ENCODE data around the gene TFF1. TPM values are rescaled to one million over a fixed set of nuclear protein-coding genes. Genes with fewer than 3 reads are reported as not detected.
A peak's percentile ranks its signal among the peaks of the same experiment; 100 is the strongest.

TFF1 gene
- total RNA-seq, 2 experiments from 2014 or later: not detected

DNA sequence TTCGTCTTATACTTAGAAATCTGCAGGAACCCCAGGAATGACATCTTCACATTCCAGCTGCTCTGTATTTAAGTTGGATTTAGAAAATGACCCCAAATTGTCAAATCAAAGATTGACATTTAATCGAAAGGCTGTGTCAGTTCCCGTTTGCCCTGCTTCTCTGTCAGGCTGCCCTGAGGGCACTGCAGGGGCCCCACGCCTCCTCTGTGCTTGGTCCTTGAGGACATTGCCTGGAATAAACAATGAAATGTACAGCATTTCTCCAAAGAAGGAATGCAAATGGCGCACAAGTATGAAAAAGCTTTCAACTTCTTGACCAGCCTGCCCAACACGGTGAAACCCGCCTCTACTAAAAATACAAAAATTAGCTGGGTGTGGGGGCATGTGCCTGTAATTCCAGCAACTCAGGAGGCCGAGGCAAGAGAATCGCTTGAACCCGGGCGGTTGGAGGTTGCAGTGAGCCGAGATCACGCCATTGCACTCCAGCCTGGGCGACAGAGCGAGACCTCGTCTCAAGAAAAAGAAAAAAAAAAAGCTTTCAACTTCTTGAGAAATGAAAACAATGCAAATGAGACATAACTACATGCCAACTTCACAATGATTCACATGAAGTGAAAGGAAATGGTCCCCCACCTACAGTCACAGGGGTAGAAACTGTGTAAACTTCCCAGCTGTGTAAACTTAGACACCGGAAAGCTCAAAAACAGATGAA is 26.6 kb upstream of the TFF1 start:
- peaks cover 61% of the 10 kb centered on the region for H3K4me1 Mint-ChIP-seq
- DNase-seq: no peak
- no peaks in the 10 kb centered on the region for H3K27me3 Mint-ChIP-seq

DNA sequence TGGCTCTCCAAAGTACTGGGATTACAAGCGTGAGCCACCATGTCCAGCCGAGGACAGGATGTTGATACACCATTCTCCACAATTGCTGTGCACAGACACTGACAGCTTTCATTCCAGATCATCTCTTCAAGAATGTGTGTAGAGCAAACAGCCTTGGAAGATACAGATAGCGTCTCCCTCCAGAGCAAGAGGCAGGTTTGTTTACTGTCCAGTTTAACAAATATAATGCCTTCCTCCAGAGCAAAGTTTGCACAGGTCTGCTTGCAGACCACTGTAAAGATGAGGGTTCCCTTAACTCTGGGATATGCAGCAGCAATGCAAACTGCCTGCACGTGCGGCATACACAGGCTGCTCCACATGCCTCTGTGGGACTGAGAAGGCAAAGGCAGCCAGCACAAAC is 25.0 kb upstream of the TFF1 start:
- H3K4me1 Mint-ChIP-seq: peaks cover 62% of the 10 kb centered on the region
- no peaks in the 10 kb centered on the region for H3K9me3 Mint-ChIP-seq
- peaks cover 82% of the 10 kb centered on the region for H3K36me3 Mint-ChIP-seq
- H3K27ac Mint-ChIP-seq: no peak overlapping the region
- DNase-seq: no peak
- no peaks in the 10 kb centered on the region for H3K27me3 Mint-ChIP-seq
- H3K4me3 Mint-ChIP-seq: no peak overlapping the region

More for the DNA sequence above, 26.6 kb upstream of the TFF1 start:
- H3K4me3 Mint-ChIP-seq: peak overlapping the region; percentile 51
- peaks cover 84% of the 10 kb centered on the region for H3K36me3 Mint-ChIP-seq
- no peaks in the 10 kb centered on the region for H3K9me3 Mint-ChIP-seq
- H3K27ac Mint-ChIP-seq: peak overlapping the region; percentile 85

DNA sequence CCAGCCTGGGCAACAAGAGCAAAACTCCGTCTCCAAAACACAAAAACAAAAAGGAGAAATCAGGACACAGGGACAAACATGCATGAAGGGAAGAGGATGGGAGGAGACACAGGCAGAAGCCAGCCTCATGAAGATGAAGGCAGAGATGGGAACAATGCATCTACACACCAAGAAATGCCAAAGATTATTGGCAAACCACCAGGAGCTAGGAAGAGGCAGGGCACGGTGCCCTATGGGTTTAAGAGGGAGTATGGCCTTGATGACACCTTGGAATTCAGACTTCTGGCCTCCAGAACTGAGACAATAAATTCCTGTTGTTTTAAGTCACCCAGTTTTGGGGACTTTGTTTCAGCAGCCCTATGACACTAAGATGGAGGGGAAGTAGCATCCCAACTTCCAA is 24.4 kb upstream of the TFF1 start:
- H3K27ac Mint-ChIP-seq: no peak overlapping the region
- no peak for DNase-seq
- H3K9me3 Mint-ChIP-seq: no peaks in the 10 kb centered on the region
- no peaks in the 10 kb centered on the region for H3K27me3 Mint-ChIP-seq
- peaks cover 62% of the 10 kb centered on the region for H3K4me1 Mint-ChIP-seq
- H3K36me3 Mint-ChIP-seq: peaks cover 84% of the 10 kb centered on the region
- no peak overlapping the region for H3K4me3 Mint-ChIP-seq

DNA sequence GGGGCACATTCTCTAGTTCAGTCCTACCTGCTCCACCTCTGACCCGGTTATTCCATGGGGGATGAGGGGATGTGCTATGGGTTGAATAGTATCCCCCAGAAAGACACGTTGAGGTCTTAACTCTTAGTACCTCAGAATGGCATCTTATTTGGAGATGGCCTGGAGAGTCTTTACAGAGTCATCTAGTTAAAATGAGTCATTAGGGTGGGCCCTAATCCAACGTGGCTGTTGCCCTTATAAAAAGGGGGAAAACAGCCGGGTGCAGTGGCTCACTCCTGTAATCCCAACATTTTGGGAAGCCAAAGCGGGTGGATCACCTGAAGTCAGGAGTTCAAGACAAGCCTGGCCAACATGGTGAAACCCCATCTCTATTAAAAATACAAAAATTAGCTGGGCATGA is 23.9 kb upstream of the TFF1 start:
- Mint-ChIP-seq H3K36me3 (peaks cover 84% of the 10 kb centered on the region), H3K27ac (no peak overlapping the region), H3K4me3 (no peak overlapping the region), H3K27me3 (no peaks in the 10 kb centered on the region), H3K9me3 (no peaks in the 10 kb centered on the region), H3K4me1 (peaks cover 62% of the 10 kb centered on the region)
- DNase-seq: no peak

DNA sequence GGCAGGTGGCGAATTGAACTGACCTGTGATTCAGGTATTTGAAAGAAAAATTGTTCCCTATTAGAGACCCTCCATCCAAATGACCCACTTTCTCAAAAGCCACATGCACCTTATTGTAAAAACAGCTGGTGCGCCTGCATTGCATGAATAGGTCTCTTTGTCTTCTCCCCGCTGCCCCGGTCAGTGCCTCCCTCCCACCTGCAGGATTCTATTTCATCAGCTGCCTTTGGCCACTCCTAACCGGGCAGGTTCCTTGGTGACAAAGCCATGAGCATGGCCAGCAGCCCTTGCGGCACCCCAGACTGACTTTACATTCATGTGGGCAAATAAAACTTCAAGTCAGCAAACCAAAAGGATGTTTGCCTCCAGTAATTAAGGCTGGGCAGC is 23.1 kb upstream of the TFF1 start:
- Mint-ChIP-seq H3K4me1 (peaks cover 63% of the 10 kb centered on the region), H3K27me3 (no peaks in the 10 kb centered on the region), H3K9me3 (no peaks in the 10 kb centered on the region), H3K27ac (no peak overlapping the region), H3K4me3 (no peak overlapping the region), H3K36me3 (peaks cover 82% of the 10 kb centered on the region)
- no peak for DNase-seq

DNA sequence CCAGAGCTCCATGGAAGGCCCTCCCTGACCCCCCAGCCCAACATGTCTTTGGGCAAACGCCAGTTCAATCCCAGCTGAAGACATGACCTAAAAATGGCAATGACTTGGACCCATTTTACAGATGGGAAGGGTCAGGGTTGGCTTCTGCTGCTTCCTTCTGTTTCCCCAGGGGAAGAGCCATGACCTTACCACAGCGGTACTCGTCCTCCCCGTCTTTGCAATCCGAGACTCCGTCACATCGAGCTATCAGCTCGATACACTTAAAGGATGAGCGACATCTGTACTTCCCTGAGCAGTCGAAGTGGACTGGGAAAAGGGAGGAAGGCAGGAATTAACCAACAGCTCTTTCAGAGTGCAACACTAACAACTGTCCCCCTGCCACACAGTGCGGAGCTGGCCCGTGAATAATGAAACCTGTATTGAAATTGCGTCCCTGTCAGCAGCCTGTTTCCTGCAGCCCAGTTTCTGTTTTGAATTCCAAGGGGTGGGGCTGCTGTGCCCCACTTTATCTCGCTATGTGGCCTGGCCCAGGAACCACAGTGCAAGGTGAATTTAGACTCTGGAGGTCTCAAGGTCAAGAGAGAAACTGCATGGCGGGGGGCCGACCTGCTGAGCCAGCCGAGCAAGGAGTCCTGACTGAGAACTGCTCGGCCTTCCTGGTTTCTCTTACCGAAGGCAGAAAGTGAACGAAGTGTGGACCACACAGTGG is 22.6 kb upstream of the TFF1 start:
- DNase-seq: no peak
- no peaks in the 10 kb centered on the region for H3K9me3 Mint-ChIP-seq
- peaks cover 86% of the 10 kb centered on the region for H3K36me3 Mint-ChIP-seq
- peaks cover 66% of the 10 kb centered on the region for H3K4me1 Mint-ChIP-seq
- H3K4me3 Mint-ChIP-seq: no peak overlapping the region
- no peaks in the 10 kb centered on the region for H3K27me3 Mint-ChIP-seq
- H3K27ac Mint-ChIP-seq: no peak overlapping the region

DNA sequence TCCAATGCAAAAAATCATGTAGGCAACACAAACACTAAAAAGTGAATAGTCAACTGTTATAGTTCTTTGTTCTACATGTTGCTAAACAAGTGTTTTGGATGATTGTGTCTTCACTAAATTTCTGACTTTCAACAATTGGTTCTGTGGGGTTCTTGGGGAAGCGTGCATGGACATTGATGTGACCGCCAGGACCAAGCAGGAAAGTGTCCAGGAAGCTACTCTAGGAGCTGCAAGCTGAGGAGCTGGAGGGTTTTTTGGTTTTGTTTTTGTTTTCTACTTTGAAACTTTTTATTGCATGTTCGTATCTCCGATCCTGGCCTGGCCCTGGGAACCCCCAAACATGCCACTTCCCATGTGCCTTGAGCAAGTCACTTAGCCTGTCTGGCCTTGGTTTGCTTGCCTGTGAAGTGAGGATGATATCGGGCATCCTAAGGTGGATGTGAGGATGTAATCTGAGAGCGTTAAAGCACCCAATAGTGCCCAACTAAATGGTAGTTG is 21.6 kb upstream of the TFF1 start:
- Mint-ChIP-seq H3K4me1 (peaks cover 58% of the 10 kb centered on the region), H3K27me3 (no peaks in the 10 kb centered on the region), H3K36me3 (peaks cover 91% of the 10 kb centered on the region), H3K4me3 (no peak overlapping the region), H3K9me3 (no peaks in the 10 kb centered on the region), H3K27ac (no peak overlapping the region)
- DNase-seq: no peak

DNA sequence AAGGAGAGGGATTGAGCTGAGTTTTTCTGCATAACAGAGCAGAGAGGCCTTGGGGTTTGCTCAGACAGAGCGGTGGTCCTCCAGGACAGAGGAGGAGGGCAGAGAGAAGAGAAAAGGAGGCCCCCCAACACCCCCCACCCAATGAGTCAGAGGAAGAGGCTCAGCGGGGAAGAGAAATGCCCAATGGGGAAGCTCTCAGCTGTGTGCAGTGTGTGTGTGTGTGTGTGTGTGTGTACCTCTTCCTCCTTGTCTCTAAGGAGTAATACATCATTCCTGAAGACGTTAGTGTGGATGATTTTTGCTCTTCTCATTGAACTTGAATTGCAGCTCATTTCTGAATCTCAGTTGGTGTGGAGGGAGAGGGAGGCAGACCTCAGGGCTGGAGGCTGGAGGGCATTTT is 20.8 kb upstream of the TFF1 start:
- Mint-ChIP-seq H3K9me3 (peaks cover 5% of the 10 kb centered on the region), H3K27ac (no peak overlapping the region), H3K27me3 (no peaks in the 10 kb centered on the region), H3K36me3 (peaks cover 91% of the 10 kb centered on the region), H3K4me3 (no peak overlapping the region), H3K4me1 (peaks cover 53% of the 10 kb centered on the region)
- DNase-seq: no peak

DNA sequence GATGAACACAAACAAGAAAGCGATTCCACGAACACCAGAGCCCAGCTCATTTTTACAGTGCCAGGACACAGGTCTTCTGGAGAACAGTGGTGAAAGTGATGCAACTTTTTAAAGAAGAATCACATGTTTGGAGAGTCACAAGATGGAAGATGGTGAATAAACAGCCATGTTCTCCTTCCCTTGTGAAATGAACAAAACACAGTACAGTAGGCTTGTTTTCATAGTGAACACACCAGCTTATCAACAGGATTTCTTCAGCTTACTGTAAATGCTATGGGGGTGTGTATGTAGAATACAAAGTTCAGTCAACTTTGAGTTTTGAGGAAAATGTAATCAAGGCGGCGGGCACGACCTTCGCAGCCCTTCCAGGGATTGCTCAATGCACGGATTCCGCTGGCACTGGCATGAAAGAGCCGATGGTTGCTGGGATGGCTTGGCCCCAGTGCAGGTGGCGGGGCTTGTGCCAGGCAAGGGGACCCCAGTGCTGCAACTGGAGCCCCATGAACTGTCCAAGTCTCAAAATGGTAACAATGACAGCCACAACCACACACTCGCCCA is 19.8 kb upstream of the TFF1 start:
- Mint-ChIP-seq H3K36me3 (peaks cover 91% of the 10 kb centered on the region), H3K27me3 (no peaks in the 10 kb centered on the region), H3K27ac (no peak overlapping the region), H3K9me3 (peaks cover 12% of the 10 kb centered on the region), H3K4me1 (peaks cover 46% of the 10 kb centered on the region), H3K4me3 (no peak overlapping the region)
- no peak for DNase-seq

DNA sequence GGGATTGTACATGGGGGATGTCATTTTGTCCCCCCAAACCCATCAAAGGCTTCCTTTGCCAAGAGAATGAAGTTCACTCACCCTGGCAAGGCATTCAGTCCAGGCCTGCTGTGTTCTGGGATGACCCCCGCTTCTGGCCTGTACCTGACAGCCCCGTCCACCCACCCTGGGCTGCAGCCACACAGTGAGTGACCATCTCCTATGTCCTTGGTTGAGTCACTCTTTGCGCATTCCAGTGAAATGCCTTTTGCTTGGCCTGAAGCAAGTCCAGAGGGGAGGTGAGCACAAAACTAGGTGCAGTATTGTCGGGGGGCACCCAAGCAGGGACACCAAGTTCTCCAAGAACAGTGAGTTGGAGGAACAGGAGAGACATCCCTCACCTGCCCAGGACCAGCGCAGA is 19.3 kb upstream of the TFF1 start:
- Mint-ChIP-seq H3K36me3 (peaks cover 88% of the 10 kb centered on the region), H3K9me3 (peaks cover 12% of the 10 kb centered on the region), H3K27ac (no peak overlapping the region), H3K4me3 (no peak overlapping the region), H3K27me3 (no peaks in the 10 kb centered on the region), H3K4me1 (peaks cover 43% of the 10 kb centered on the region)
- no peak for DNase-seq

DNA sequence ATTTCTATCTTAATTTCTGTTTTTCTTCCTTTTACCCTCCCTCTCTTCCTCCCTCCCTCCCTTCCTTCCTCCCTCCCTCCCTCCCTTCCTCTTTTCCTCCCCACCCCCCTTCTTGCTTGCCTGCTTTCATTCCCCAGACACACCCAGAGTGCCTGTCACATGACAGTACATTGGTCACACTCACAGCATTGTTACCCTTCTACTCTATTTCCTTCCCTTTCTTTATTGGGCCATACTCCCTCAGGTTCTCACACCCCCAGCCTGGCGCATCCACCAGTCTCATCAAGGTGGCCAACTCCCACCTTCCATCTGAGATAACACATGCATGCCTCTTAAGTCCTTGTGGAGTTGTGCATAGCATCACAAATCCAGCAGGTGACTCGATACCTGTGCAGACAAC is 18.7 kb upstream of the TFF1 start:
- Mint-ChIP-seq H3K27ac (peak overlapping the region; percentile 64), H3K4me1 (peaks cover 37% of the 10 kb centered on the region), H3K9me3 (peaks cover 12% of the 10 kb centered on the region), H3K27me3 (no peaks in the 10 kb centered on the region), H3K4me3 (no peak overlapping the region), H3K36me3 (peaks cover 88% of the 10 kb centered on the region)
- no peak for DNase-seq

DNA sequence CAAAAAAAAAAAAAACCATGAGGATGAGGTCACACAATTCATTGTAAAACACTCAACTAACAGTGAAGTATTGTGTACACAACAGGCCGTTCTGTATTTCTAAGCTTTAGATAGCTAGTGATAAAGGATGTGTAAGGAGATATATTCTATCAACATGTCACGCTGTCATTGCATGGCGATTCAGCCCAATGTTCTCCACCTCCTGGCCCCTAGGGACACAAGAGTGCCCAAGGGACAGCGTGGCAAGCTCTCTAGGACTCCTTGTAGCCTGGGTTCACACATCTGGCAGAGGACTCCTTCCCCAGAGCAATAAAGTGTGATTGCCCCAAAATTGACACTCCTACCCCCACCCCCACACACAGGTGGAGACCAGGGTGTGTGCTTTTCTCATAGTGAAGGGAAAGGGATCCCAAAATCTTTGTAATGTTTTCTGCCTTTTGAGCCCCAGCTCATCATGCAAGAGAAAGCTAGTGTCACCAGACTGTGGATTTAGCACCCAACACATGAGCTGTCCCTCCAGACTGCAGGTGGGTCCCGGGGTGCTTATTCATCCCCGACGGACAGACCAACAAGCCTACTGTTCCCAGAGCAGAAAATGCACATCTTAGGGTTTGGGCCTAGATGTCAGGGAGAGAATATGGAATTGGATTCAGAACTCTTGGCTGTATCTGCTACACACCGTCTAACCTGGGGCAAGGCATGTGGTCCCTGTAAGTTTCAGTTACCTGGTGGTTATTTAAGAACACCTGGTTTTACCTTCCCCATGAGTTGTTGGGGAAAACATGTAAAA is 18.0 kb upstream of the TFF1 start:
- no peaks in the 10 kb centered on the region for H3K27me3 Mint-ChIP-seq
- H3K9me3 Mint-ChIP-seq: peaks cover 12% of the 10 kb centered on the region
- H3K4me1 Mint-ChIP-seq: peaks cover 31% of the 10 kb centered on the region
- no peak overlapping the region for H3K27ac Mint-ChIP-seq
- H3K4me3 Mint-ChIP-seq: no peak overlapping the region
- H3K36me3 Mint-ChIP-seq: peaks cover 88% of the 10 kb centered on the region
- no peak for DNase-seq

DNA sequence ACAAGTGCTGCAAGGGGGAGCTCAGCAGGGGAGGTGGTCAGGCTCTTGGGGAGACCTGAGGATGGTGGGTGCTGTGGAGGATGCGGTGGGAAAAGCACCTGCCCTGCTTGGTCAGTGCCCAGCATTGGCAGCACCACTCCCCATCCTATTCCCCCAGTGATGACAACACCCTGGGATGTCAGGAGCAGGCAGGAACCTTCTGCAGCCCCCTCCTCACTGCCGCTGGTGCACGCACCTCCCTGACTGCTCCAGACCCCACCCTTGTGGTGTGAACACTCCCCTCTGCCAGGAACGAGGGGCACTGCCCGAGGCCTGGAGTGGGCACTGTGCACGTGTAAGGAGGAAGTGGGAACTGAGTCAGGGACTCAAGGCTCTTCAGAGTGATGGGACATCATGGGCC is 17.0 kb upstream of the TFF1 start:
- H3K4me1 Mint-ChIP-seq: peaks cover 25% of the 10 kb centered on the region
- H3K27ac Mint-ChIP-seq: no peak overlapping the region
- H3K27me3 Mint-ChIP-seq: no peaks in the 10 kb centered on the region
- no peak for DNase-seq
- H3K9me3 Mint-ChIP-seq: peaks cover 12% of the 10 kb centered on the region
- peaks cover 80% of the 10 kb centered on the region for H3K36me3 Mint-ChIP-seq
- H3K4me3 Mint-ChIP-seq: no peak overlapping the region

DNA sequence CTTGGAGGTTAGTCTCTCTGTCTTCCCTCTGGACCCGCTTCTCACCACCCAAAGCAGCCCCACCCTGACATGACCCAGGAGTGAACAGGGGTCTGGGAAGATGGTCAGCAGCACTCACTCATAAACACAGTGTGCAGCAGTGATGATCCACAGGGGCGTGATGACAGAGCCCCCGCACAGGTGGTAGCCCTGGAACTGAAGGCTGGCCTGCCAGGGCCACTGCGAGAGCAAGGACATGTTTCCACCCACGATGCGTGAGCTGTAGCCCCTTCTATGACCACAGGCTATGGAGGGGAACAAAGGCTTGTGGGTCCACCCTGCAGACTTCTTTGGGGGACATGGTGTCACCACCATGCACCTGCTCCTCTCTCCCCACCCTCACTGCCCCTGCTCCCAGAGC is 16.6 kb upstream of the TFF1 start:
- no peak overlapping the region for H3K4me3 Mint-ChIP-seq
- peaks cover 21% of the 10 kb centered on the region for H3K4me1 Mint-ChIP-seq
- peak overlapping the region; percentile 8 for H3K27ac Mint-ChIP-seq
- DNase-seq: no peak
- peaks cover 12% of the 10 kb centered on the region for H3K9me3 Mint-ChIP-seq
- H3K36me3 Mint-ChIP-seq: peaks cover 77% of the 10 kb centered on the region
- no peaks in the 10 kb centered on the region for H3K27me3 Mint-ChIP-seq
